HS-27A (cell line): ENCODE data around the gene PPFIA1.
"Not testable (repeated sequence)": the region's sequence is repeated elsewhere in the genome, so short reads cannot be mapped to it uniquely, and the experiment has no call there.

ENCODE experiments used
- DNase-seq: peaks from one replicate; pipeline ENCODE4 v3.0.0-alpha.2; 2012; ENCODE audit warnings: low read depth, missing footprints

PPFIA1 gene

DNA sequence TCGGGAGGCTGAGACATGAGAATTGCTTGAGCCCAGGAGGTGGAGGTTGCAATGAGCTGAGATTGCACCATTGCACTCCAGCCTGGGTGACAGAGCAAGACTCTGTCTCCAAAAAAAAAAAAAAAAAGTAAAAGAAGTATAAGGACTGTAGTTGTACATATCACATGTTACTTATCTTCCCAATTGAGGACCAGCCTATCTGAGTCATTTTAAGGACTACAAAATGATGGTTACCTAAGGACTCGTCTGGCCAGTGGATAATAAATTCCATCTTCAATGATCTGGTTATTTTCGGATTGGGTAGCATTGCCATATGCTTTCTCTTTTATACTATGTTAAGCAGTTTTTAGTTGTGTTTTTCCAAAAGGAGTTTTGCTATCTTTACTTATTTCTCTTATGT, 55.3 kb downstream of the PPFIA1 start:
- no peak for DNase-seq

DNA sequence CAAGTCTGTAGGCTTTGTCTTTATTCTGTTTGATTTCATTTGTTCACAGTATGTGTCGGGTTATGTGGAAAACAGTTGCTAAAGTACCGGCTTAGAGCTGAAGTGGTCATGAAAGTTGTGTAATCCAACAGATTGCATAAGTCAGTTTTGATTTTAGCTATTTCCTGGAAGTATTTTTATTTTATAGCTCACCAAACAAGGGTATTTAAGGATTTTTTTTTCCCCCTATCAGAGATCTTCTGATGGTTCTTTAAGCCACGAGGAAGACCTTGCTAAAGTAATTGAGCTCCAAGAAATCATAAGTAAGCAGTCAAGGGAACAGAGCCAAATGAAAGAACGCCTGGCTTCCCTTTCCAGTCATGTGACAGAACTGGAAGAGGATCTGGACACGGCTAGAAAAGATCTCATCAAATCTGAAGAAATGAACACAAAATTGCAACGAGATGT, 55.9 kb downstream of the PPFIA1 start:
- DNase-seq = no peak

DNA sequence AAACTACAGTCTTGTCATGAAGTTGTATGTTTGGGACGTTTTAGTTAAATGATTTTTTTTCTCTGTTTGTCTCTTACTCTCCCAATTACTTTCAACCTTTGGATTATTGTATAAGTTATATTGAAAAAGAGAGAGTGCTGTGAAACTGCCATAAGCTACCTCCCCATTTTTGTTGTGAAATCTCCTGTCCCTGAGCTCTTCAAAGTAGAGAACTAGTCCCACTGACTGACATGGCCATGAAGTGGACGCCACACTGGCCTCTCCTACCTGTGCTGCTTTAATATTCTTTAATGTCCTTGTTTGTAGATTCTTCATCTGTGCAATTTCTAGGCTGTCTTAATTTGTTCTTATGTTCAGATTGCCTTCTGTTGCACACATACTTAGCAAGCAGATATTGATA, 56.3 kb downstream of the PPFIA1 start:
- DNase-seq = no peak

DNA sequence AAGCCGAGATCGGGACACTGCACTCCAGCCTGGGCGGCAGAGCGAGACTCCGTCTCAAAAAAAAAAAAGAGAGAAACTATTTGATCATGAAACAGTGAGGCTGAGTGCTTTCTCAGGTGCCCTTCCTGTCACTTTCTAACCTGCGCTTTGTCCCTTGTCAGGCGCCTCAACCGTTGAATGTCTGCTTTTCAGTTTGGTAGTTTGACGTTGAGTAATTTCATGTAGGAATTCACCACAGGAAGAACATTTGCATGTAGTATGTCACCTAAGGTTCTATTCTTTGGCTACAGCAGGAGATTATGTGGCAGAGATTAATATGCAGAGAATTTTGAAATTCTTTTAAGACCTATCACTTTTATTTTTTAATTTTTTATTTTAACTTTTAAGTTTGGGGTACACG, 57.2 kb downstream of the PPFIA1 start:
- no peak for DNase-seq

DNA sequence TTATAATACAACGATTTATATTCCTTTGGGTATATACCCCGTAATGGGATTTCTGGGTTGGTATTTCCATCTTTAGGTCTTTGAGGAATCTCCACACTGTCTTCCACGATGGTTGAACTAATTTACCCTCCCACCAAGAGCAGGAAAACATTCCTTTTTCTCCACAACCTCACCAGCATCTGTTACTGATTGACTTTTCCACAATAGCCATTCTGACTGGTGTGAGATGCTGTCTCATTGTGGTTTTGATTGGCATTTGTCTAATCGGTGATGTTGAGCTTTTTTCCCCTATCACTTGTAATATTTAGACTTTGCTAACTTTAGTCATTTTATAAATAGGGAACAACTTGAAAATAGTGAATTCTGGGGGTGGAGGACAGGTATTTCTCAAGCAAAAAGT, 58.1 kb downstream of the PPFIA1 start:
- DNase-seq = no peak

DNA sequence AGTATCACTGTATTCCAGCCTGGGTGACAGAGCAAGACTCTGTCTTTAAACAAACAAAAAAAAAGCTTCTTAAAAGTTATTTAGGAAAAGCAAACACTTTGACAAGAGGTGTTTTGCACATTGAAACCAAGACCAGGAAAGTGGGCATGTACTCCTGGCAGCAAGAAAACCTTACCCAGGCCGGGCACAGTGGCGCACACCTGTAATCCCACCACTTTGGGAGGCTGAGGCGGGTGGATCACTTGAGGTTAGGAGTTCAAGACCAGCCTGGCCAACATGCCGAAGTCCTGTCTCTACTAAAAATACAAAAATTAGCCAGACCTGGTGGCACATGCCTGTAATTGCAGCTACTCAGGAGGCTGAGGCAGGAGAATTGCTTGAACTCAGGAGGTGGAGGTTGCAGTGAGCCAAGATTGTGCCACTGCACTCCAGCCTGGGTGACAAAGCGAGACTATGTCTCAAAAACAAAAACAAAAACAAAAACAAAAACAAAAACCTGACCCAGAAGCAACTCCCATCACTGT, 60.9 kb downstream of the PPFIA1 start:
- not testable (repeated sequence) for DNase-seq

DNA sequence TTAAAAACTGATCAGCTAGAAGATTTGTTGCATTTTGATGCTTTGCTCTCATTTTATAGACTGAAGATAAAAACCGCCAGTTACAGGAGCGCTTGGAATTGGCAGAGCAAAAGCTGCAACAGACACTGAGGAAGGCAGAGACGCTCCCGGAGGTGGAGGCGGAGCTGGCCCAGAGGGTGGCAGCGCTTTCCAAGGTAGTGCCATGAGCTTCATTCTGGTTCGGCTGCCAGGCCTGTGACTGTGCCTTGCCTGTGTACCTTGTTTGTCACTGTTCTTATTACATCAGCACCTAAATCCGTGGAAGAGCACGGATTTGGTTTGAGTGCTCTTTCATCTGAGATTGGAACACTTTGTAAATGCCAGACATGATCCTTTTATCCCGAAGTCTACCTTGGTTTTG, 61.4 kb downstream of the PPFIA1 start:
- no peak for DNase-seq

DNA sequence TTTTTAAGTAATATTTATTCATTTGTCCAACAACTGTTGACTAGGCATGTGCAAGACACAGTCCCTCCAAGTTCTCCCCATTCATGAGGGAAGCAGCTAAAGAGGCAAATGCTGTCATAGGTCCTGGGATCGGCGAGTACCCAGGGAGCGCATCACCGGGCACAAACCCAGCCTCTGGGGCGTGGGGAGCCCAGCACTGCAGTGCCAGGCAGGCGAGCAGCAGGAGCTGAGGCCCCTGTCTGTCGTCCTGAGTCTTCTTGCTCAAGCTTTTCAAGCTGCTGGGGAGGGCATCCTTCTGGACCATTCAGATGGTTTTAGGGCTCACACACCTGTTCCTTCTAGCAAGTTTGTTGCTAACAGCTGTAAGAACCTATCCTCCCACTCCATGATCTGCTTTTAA, 62.1 kb downstream of the PPFIA1 start:
- no peak for DNase-seq

DNA sequence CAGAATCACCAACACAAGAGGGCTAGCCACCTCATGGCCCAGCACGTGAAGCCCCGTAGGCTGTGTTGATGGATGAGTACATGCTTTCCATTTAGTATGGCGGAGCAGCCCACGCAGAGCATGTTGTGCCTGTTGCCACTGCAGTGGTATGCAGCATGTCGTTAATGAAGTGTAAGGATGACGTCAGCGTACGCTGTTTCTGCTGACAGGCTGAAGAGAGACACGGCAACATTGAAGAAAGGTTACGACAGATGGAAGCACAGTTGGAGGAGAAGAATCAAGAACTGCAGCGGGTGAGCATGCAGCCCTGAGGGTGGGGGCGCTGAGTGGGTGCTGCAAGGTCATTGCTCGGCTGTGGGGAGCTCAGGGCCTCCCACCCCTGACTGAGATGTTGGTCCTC, 62.8 kb downstream of the PPFIA1 start:
- no peak for DNase-seq

DNA sequence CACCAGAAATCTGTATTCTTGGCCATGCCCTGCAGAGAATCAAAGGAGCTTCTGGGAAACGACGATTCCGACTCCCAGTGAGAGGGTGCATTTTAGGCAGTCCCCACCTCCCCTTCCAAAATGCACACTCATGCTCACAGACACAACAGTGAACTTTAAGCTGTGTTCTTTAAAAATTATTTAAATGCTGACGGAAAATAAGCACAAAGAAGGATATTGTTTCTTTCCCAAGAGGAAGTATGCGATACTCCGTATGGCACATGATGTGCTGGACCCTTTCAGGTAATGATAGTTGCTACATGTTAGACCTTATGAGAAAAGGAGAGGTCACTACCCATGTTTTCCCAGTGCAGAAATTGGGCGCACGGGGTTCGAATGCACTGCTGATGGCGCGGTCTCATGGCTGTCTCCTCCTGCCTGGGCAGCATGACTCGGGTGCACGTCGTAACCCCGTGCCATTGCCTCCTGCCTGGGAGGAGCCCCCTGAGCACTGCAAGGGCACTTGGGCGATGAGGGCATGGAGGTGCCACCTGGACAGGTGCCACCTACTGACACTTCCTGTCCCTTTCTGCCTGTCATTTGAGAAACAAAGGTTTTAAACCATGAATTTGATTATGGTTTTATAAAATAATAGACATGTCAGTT, 64.0 kb downstream of the PPFIA1 start:
- DNase-seq = no peak

DNA sequence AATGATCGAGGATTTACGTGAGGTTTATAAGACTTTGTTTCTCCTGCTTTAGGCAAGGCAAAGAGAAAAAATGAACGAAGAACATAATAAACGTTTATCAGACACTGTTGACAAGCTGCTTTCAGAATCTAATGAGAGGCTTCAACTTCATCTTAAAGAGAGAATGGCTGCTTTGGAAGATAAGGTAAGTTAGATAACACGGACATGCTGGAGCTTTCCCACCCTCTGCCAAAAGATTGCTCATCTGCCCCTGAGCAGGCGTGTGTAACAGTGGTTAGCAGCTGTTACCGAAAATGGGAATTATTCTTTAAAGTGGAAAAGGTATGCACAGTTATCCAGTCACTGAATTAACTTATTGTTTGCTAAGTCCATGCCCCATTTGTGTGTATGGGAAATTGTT, 65.0 kb downstream of the PPFIA1 start:
- DNase-seq = no peak

DNA sequence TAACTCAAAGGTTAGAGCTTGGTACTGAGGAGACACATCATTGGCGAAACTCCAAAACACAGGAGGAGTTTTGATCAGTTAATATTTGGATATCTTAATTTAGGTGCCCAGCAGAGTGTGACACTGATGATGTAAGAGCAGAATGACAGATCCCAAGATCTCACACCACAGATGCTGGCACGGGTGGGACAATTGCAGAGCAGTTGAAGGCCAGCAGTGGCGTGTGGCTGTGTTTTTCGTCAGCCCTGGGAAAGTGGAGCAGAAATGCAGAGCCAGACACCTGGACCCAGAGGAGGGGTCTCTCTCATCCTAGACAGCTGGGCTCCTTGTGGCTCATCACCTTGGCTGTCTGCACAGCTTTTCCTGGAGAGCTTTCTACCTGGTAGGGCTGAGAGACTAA, 68.1 kb downstream of the PPFIA1 start:
- DNase-seq = no peak

DNA sequence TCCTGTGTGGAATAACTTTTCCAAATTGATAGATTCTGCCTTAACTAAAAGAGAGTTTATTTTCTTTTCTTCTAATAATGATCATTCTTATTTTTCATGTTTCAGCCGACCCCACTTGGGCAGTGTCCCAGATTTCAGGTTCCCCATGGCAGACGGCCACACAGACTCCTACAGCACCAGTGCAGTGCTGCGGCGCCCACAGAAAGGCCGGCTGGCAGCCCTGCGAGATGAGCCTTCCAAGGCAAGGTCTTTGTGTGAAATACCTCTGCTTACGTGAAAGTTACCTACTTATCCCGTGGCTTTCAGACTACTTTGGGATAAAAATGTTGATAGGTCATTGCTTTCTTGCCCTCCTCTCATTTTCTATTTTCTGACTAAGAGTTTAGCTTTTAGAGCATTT, 68.6 kb downstream of the PPFIA1 start:
- DNase-seq = no peak

DNA sequence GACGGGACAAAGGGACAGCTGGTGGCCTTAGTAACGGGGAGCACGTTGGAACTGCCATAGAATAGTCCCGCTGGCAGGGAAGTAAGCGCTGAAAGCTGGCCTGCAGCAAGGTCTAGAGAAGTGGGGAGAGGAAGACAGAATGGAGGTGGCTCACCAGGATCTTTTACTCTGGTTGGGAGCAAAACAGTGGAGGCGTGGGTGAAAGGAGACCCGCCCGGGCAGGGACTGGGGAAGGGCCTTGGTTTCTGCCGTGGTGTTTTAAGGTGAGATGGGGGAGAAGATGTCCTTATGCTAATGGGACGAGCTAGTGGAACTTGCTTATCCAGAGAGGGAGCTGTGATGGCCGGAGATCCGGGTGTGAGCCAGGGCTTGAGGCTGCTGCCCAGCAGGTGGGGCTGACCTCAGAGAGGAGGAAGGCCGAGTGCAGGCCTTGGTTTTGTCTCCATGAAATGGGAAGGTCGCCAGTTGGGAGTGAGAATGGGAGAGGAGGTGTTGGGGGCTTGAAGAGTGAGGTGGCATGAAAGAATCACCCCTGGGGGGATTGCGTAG, 71.5 kb downstream of the PPFIA1 start:
- DNase-seq = no peak

DNA sequence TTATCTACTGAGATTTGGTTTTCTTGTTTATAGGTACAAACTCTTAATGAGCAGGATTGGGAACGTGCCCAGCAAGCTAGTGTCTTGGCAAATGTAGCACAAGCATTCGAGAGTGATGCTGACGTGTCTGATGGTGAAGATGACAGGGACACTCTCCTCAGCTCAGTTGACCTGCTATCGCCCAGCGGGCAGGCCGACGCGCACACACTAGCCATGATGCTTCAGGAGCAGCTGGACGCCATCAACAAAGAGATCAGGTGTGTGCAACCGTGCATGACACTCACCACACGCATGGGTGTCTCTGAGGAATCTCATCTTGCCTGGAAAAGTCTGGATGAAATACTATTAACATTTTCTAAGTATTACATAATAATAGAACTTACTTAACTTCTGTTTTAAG, 73.1 kb downstream of the PPFIA1 start:
- DNase-seq = no peak

DNA sequence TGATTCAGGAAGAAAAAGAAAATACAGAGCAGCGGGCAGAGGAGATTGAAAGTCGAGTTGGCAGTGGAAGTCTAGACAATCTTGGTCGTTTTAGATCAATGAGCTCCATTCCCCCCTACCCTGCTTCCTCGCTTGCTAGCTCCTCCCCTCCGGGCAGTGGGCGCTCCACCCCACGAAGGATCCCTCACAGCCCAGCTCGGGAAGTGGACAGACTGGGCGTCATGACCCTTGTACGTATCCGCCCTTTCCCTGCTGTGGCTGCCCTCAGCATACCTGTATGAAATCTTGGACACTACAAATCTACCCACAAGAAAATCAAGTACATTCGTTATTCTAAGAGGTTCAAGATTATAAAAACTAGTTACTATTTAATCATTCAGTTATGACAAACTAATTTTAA, 77.7 kb downstream of the PPFIA1 start:
- DNase-seq = no peak

DNA sequence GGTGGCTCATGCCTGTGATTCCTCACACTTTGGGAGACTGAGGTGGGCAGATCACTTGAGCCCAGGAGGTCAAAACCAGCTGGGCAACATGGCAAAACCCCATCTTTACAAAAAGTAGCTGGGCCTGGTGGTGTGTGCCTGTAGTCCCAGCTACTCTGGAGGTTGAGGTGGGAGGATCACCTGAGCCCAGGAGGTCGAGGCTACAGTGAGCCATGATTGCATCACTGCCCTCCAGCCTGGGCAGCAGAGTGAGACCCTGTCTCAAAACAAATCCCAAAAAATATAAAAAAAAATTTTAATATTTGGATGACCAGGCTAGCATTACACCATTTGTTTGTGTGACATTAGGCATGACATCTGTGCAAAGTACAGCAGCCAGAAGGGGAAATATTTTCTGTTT, 78.1 kb downstream of the PPFIA1 start:
- DNase-seq = no peak

DNA sequence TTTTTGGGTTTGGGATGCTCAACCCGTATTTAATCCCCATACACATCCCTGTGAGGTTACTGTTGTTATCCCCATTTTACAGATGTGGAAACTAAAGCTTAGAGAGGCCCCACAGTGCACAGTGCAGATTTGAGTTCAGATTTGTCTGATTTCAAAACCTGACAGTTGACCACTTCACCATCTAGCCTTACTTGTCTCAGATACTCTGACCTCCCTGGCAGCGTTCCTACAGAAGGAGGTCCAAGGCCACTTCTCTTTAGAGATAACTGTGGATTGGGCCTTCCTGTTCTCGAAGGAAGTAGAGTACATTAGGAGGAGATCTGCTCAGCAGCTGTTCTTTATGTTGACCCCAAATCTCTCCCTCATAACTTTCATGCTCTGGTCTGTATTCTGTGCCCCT, 81.2 kb downstream of the PPFIA1 start:
- no peak for DNase-seq

DNA sequence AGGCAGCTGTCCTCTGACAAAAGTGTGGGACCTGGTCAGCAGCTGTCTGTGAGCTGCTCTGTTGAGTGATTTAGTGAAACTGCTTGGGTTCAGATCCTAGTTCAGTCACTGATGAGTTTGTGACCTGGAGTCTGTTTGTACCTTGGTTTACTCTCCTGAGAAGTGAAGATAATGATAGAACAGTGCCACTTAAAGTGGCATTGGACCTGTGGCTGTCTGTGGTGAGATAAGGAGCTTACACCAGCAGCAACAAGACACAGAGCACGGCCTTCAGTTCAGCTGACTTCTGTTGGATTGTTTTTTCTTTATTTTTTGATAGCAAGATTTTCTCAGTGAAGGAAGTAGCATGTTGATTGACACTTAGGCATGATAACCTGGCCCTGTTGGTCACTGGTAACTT, 81.6 kb downstream of the PPFIA1 start:
- no peak for DNase-seq

DNA sequence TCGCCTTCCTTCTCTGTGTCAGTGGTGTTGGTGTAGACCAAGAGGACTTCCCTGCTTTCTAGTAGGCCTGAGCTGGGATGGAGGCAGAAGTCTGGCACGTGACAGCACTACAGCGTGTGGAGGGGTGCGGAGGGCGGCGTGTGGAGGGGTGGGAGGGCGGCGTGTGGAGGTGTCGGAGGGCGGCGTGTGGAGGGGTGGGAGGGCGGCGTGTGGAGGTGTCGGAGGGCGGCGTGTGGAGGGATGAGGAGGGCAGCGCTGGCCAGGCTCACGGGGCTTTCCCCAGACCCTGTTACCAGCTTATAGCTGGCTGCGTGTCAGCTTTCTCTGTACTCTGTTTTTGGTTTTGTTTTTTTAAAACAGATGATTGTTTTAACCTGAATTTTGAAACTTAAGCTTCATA, 82.1 kb downstream of the PPFIA1 start:
- no peak for DNase-seq

DNA sequence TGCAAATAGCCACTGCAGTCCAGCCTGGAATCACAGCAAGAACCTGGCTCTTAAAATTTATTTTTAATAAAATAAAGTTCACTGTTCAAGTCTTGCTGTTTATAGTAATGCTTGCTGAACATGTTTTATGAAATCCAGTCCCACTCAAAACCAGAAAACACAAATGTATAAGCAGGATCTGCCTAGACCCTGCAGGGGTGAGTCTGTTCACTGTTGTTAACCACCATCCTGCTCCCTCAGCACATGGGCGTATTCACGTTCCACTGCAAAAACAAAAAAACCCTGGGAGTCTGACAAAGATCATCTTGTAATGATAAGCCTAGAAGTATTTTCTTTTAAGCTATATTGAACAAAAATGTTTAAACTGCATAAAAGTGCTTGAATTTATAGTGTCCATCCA, 82.8 kb downstream of the PPFIA1 start:
- no peak for DNase-seq

DNA sequence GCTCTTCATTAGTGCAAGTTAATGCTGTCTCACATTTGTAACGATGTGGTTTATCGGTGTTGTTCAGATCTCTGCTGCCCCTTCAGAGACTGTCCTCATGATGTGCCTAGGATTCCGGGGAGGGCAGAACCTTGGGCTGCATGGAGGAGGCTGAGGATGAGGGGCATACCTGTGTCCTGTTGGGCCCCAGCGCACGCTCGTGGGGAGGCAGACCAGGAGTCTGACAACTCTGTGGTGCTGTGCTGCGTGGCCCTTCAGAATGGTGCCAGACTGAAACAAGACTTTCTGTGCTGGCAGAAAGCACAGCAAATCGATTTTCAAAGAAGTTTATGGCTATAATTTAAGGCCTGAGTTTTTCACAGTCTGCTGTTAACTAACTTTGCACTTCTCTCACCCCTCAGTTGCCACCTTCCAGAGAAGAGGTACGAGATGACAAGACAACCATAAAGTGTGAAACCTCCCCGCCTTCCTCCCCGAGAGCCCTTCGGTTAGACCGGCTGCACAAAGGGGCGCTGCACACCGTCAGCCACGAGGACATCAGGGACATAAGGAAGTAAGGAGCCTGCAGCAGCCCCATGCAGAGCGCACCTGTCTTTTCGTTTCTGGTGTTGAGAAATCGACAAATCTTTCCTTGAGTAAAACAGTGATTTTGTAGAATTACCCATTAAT, 83.5 kb downstream of the PPFIA1 start:
- no peak for DNase-seq

DNA sequence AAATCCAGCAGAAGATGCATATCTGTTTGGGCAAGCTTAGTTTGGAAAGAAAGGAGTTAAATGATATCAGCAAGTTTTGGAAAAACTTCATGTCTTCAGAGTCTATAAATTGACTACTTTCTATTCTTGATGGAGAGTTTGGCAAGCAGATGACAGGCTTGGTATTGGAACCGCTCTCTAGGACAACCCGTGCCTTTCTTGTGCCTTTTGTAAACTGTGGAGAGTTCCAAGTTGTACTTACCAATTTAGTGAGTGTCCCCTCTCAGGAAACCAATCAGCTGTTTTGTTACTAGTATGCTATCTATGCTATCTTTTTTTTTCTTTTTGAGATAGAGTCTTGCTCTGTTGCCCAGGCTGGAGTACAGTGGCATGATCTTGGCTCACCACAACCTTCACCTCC, 84.1 kb downstream of the PPFIA1 start:
- DNase-seq = no peak

DNA sequence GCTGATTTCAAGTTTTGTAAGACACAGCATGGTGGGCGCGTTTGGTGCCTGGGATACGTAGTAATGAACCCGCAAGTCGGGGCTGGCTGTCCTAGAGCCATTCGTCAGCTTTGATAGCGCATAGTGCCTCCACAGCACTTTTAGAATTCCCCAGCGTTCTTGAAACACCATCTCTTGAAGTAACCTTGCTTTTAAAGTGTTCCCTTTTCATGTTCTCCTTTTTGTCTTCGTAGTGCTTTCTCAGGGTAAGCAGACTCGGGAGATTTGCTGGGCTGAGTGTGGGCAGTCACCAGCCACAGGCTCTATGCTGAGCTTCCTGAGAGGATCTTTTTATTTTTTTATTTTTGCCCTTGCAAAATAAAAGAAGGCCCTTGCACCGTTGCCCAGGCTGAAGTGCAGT, 88.3 kb downstream of the PPFIA1 start:
- no peak for DNase-seq
